H1 (cell line): ENCODE results near the gene ASPHD2. TPM values are rescaled to one million over a fixed set of nuclear protein-coding genes. Genes with fewer than 3 reads are reported as not detected.

Experiments used
- ASH2L ChIP-seq: fragments of 200-600, 300-600 bp; sonication (generic); IDR thresholded peaks from one replicate; pipeline ENCODE4 v1.7.1; 2017; ENCODE audit warnings: low read length
- BACH1 ChIP-seq: IDR thresholded peaks from 2 replicates; pipeline ENCODE4 v1.6.1; 2012; ENCODE audit warnings: low read length, improper control_type of control experiment
- BRCA1 ChIP-seq: IDR thresholded peaks from 2 replicates; pipeline ENCODE4 v1.6.1; 2012; ENCODE audit warnings: low read depth, low read length, improper control_type of control experiment
- CEBPB ChIP-seq: IDR thresholded peaks from 2 replicates; pipeline ENCODE4 v1.6.1; 2012; ENCODE audit warnings: low read depth, low read length
- CHD2 ChIP-seq: IDR thresholded peaks from 2 replicates; pipeline ENCODE4 v1.6.1; 2012; ENCODE audit warnings: low read length, improper control_type of control experiment
- EP300 ChIP-seq, 2 experiments: IDR thresholded peaks; 1 replicate in 1 of 2; 2 replicates in 1 of 2; pipeline ENCODE4 v1.6.1; 2011 to 2012; ENCODE audit warnings: low read depth in 2 of 2, low read length in 2 of 2, mild to moderate bottlenecking in 2 of 2, borderline replicate concordance in 1 of 2, inconsistent platforms in 1 of 2, moderate library complexity in 1 of 2
- RNF2 ChIP-seq: fragments of 200-900, 300-1000 bp; sonication (generic); IDR thresholded peaks from 2 replicates; pipeline ENCODE4 v1.7.1; 2016; ENCODE audit warnings: borderline replicate concordance, low read depth, mild to moderate bottlenecking, antibody characterized with exemption, low read length; ENCODE audit not compliant: poor library complexity, severe bottlenecking; ENCODE audit errors: missing control alignments
- polyA plus RNA-seq, 7 experiments: library from polyadenylated mRNA; depleted of rRNA in 3 of 7; stranded (reverse) in 5 of 7; unstranded in 2 of 7; fragments of >200 nt in 5 of 7; fragments of 200-250 nt in 2 of 7; gene quantifications; 1 replicate in 5 of 7; 2 replicates in 1 of 7; 4 replicates in 1 of 7; pipeline versions ENCODE4 v1.2.1 to v1.2.3, GENCODE V29; 2011 to 2013; ENCODE audit warnings: missing spikeins in 2 of 7, mixed read lengths in 2 of 7
- total RNA-seq: library from RNA; stranded (reverse); fragmentation: NEBNext Ultra II Directional; extraction: Animal tissue kit (Norgen Biotek cat#: 25700); gene quantifications from 2 replicates; pipeline ENCODE4 v1.2.1, GENCODE V29; 2021

Gene ASPHD2
- total and polyA plus RNA-seq, 2 of the 8 experiments (the other 6 are each of a cell fraction or from before 2014, with no cell fraction given), result 7.2 to 11.0 TPM

DNA sequence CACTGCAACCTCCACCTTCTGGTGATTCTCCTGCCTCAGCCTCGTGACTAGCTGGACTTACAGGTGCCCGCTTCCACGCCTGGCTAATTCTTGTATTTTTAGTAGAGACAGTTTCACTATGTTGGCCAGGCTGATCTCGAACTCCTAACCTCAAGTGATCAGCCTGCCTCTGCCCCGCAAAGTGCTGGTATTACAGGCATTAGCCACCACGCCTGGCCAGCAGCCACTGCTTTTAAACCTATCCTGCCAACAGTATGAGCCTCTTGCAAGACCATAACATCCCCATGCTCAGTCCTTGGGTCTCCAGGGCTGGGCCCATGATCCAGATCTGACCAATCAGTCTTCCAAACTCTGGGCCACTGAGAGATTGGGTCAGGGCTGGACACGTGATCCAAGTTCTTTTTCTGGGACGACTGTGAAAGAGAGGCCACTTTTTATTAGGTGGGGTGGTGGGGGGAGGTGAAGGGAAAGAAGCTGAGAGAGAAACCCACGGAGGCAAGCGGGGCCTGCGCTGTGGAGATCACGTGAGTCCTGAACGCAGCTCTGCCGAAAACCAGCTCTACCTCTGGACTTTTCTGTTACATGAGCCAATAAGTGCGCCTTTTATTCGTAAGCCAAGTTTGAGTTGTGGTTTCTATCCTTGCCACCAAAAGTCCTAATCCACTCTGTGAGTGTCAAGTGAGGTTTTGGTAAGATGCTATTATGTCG is 17.9 kb downstream of the ASPHD2 start (continued):
- TF ChIP-seq CHD2 (no peak), ASH2L (no peak), BRCA1 (no peak), EP300 (IDR thresholded peaks at IDR 0.05; ENCODE audit: borderline replicate concordance in 1 of 2, low read depth in 2 of 2, low read length in 2 of 2) (no peak), RNF2 (no peak), BACH1 (no peak), CEBPB (no peak)
- TF ChIP-seq, all 59 proteins: peak for 0
